Activated T-cell treated with anti-CD3 and anti-CD28 coated beads, Interleukin-2, amount 50 U/mL, for 4 hours (primary cell): Measurements from ENCODE around the gene TNFAIP3. TPM values are rescaled to one million over a fixed set of nuclear protein-coding genes. Genes with fewer than 3 reads are reported as not detected.
"Not testable (repeated sequence)": the region's sequence is repeated elsewhere in the genome, so short reads cannot be mapped to it uniquely, and the experiment has no call there.

Source experiments
- ATAC-seq, 2 donors: fragments of 200-7000 bp; cut with Tn5 transposase; one replicate each; pipeline ENCODE4 v1.10.0; 2021
- DNase-seq: peaks from one replicate; pipeline ENCODE4 v3.0.0-alpha.2; 2020
- H3K27me3 Mint-ChIP-seq: one replicate; pipeline ENCODE4 v1.8.0; 2021; ENCODE audit warnings: low read depth, mixed read lengths
- H3K36me3 Mint-ChIP-seq: one replicate; pipeline ENCODE4 v1.8.0; 2022; ENCODE audit warnings: mixed read lengths; ENCODE audit not compliant: insufficient read depth
- H3K4me1 Mint-ChIP-seq: one replicate; pipeline ENCODE4 v1.8.0; 2021; ENCODE audit warnings: low read depth, mixed read lengths
- H3K4me3 Mint-ChIP-seq: one replicate; pipeline ENCODE4 v1.8.0; 2021; ENCODE audit warnings: mild to moderate bottlenecking, moderate library complexity, mixed read lengths
- H3K9me3 Mint-ChIP-seq: one replicate; pipeline ENCODE4 v1.8.0; 2021; ENCODE audit warnings: mixed read lengths
- total RNA-seq, 3 donors: library from RNA; stranded (reverse); gene quantifications; one replicate each; pipeline ENCODE4 v1.2.1, GENCODE V29; 2021

Gene TNFAIP3
- total RNA-seq, 3 donors from 2014 or later: 254 to 441 (median 334) TPM

GRCh38 chr6:137884149-137884909 lies 17.3 kb downstream of the TNFAIP3 start:
- Mint-ChIP-seq H3K27me3 (no peaks in the 10 kb centered on the region), H3K9me3 (peaks cover 11% of the 10 kb centered on the region), H3K36me3 (peaks cover 54% of the 10 kb centered on the region), H3K4me1 (peaks cover 45% of the 10 kb centered on the region), H3K4me3 (no peak overlapping the region)
- no peak for DNase-seq
- no peak for ATAC-seq

GRCh38 chr6:137884910-137885229 lies 17.8 kb downstream of the TNFAIP3 start:
- not testable (repeated sequence) for ATAC-seq, DNase-seq, H3K4me3 Mint-ChIP-seq, H3K27me3 Mint-ChIP-seq
- Mint-ChIP-seq H3K9me3 (peaks cover 13% of the 10 kb centered on the region), H3K36me3 (peaks cover 51% of the 10 kb centered on the region), H3K4me1 (peaks cover 42% of the 10 kb centered on the region)

GRCh38 chr6:137886226-137886625 lies 19.2 kb downstream of the TNFAIP3 start:
- H3K36me3 Mint-ChIP-seq: peaks cover 39% of the 10 kb centered on the region

GRCh38 chr6:137890983-137891537 lies 24.0 kb downstream of the TNFAIP3 start:
- Mint-ChIP-seq H3K4me1 (peaks cover 8% of the 10 kb centered on the region), H3K4me3 (no peak overlapping the region), H3K36me3 (peaks cover 9% of the 10 kb centered on the region), H3K9me3 (peaks cover 15% of the 10 kb centered on the region), H3K27me3 (no peaks in the 10 kb centered on the region)
- DNase-seq: no peak
- ATAC-seq: no peak

More at GRCh38 chr6:137886226-137886625, 19.2 kb downstream of the TNFAIP3 start:
- peaks cover 30% of the 10 kb centered on the region for H3K4me1 Mint-ChIP-seq
- ATAC-seq, H3K27me3 Mint-ChIP-seq, H3K4me3 Mint-ChIP-seq, DNase-seq: not testable (repeated sequence)
- H3K9me3 Mint-ChIP-seq: peaks cover 15% of the 10 kb centered on the region

GRCh38 chr6:137892271-137892708 lies 25.2 kb downstream of the TNFAIP3 start:
- Mint-ChIP-seq H3K4me1 (peaks cover 5% of the 10 kb centered on the region), H3K9me3 (peaks cover 15% of the 10 kb centered on the region), H3K36me3 (peaks cover 4% of the 10 kb centered on the region), H3K27me3 (no peaks in the 10 kb centered on the region), H3K4me3 (no peak overlapping the region)
- DNase-seq (no peak), ATAC-seq (no peak)

GRCh38 chr6:137893181-137893580 lies 26.1 kb downstream of the TNFAIP3 start:
- H3K36me3 Mint-ChIP-seq: peaks cover 2% of the 10 kb centered on the region
- H3K9me3 Mint-ChIP-seq: peaks cover 15% of the 10 kb centered on the region
- DNase-seq: no peak
- H3K27me3 Mint-ChIP-seq: no peaks in the 10 kb centered on the region
- H3K4me3 Mint-ChIP-seq: no peak overlapping the region
- H3K4me1 Mint-ChIP-seq: peaks cover 5% of the 10 kb centered on the region
- ATAC-seq: no peak

GRCh38 chr6:137893726-137894125 lies 26.7 kb downstream of the TNFAIP3 start:
- H3K4me3 Mint-ChIP-seq: no peak overlapping the region
- no peaks in the 10 kb centered on the region for H3K27me3 Mint-ChIP-seq
- H3K36me3 Mint-ChIP-seq: no peaks in the 10 kb centered on the region
- H3K4me1 Mint-ChIP-seq: peaks cover 5% of the 10 kb centered on the region
- DNase-seq: no peak
- H3K9me3 Mint-ChIP-seq: peaks cover 9% of the 10 kb centered on the region
- ATAC-seq: no peak

GRCh38 chr6:137894378-137894777 lies 27.3 kb downstream of the TNFAIP3 start:
- H3K36me3 Mint-ChIP-seq, H3K9me3 Mint-ChIP-seq, H3K4me1 Mint-ChIP-seq, DNase-seq, H3K4me3 Mint-ChIP-seq, ATAC-seq, H3K27me3 Mint-ChIP-seq: not testable (repeated sequence)

- ATAC-seq: no peak
- no peak for DNase-seq
- Mint-ChIP-seq H3K36me3 (no peaks in the 10 kb centered on the region), H3K4me3 (no peak overlapping the region), H3K27me3 (no peaks in the 10 kb centered on the region), H3K9me3 (peaks cover 2% of the 10 kb centered on the region), H3K4me1 (peaks cover 5% of the 10 kb centered on the region)
Measured at GRCh38 chr6:137894779-137895385, 27.8 kb downstream of the TNFAIP3 start.

- Mint-ChIP-seq H3K4me1 (peaks cover 5% of the 10 kb centered on the region), H3K9me3 (no peaks in the 10 kb centered on the region), H3K4me3 (no peak overlapping the region), H3K36me3 (no peaks in the 10 kb centered on the region), H3K27me3 (no peaks in the 10 kb centered on the region)
- DNase-seq (no peak), ATAC-seq (no peak)
Measured at GRCh38 chr6:137896647-137897046, 29.6 kb downstream of the TNFAIP3 start.

GRCh38 chr6:137900815-137901214 lies 33.8 kb downstream of the TNFAIP3 start:
- no peak overlapping the region for H3K4me3 Mint-ChIP-seq
- no peak for ATAC-seq
- H3K4me1 Mint-ChIP-seq: peaks cover 33% of the 10 kb centered on the region
- no peak for DNase-seq
- H3K27me3 Mint-ChIP-seq: no peaks in the 10 kb centered on the region
- no peaks in the 10 kb centered on the region for H3K9me3 Mint-ChIP-seq
- no peaks in the 10 kb centered on the region for H3K36me3 Mint-ChIP-seq

- Mint-ChIP-seq H3K27me3 (no peaks in the 10 kb centered on the region), H3K36me3 (no peaks in the 10 kb centered on the region), H3K4me3 (peak overlapping the region; percentile 1), H3K9me3 (no peaks in the 10 kb centered on the region), H3K4me1 (peaks cover 38% of the 10 kb centered on the region)
- ATAC-seq (no peak), DNase-seq (no peak)
Measured at GRCh38 chr6:137901454-137901853, 34.4 kb downstream of the TNFAIP3 start.

- no peak for DNase-seq
- ATAC-seq: no peak
- Mint-ChIP-seq H3K36me3 (no peaks in the 10 kb centered on the region), H3K4me3 (no peak overlapping the region), H3K9me3 (no peaks in the 10 kb centered on the region), H3K4me1 (peaks cover 44% of the 10 kb centered on the region), H3K27me3 (no peaks in the 10 kb centered on the region)
Measured at GRCh38 chr6:137902699-137903098, 35.6 kb downstream of the TNFAIP3 start.

GRCh38 chr6:137903274-137903932 lies 36.3 kb downstream of the TNFAIP3 start:
- peaks cover 46% of the 10 kb centered on the region for H3K4me1 Mint-ChIP-seq
- no peaks in the 10 kb centered on the region for H3K36me3 Mint-ChIP-seq
- H3K27me3 Mint-ChIP-seq: no peaks in the 10 kb centered on the region
- H3K4me3 Mint-ChIP-seq: no peak overlapping the region
- H3K9me3 Mint-ChIP-seq: no peaks in the 10 kb centered on the region
- no peak for DNase-seq
- no peak for ATAC-seq
